Caco-2 (cell line): Measurements from ENCODE around the gene SAP130. TPM values are rescaled to one million over a fixed set of nuclear protein-coding genes. Genes with fewer than 3 reads are reported as not detected.

Source experiments
- BruUV-seq: library from RNA; stranded (reverse); fragments of 400-500 nt; replicated peaks from 2 replicates; lab custom pipeline; 2021; lab: Mats Ljungman, UMichigan
- CTCF ChIA-PET: fragments of 300-600 bp; sonication (Branson Sonifier 250); formaldehyde crosslinking; loops from one replicate; lab custom pipeline; 2022; ENCODE audit warnings: antibody characterized with exemption; lab: Charles Lee
- POLR2A ChIA-PET: fragments of 300-600 bp; sonication (Branson Sonifier 250); formaldehyde crosslinking; loops from one replicate; lab custom pipeline; 2022; ENCODE audit warnings: antibody characterized with exemption; lab: Charles Lee
- DNase-seq, 2 experiments: peaks; one replicate each; pipeline versions ENCODE4 v3.0.0 to v3.0.0-alpha.2; 2020 to 2022
- H3K27me3 ChIP-seq: replicated peaks from 2 replicates; pipeline ENCODE4 v1.6.0; 2011; ENCODE audit warnings: low read length; ENCODE audit not compliant: control insufficient read depth, insufficient read depth
- H3K36me3 ChIP-seq: 2 replicates; pipeline ENCODE4 v1.5.1; 2011; ENCODE audit warnings: low read length; ENCODE audit not compliant: control insufficient read depth, insufficient read depth
- H3K4me1 ChIP-seq: fragments of 250-450 bp; sonication (Bioruptor Pico); 2 replicates; pipeline ENCODE4 v1.5.1; 2020; ENCODE audit warnings: mild to moderate bottlenecking
- H3K4me3 ChIP-seq: 2 replicates; pipeline ENCODE4 v1.5.1; 2011; ENCODE audit warnings: low read depth, mild to moderate bottlenecking, control low read depth, low read length
- H3K9me3 ChIP-seq: fragments of 250-450 bp; sonication (Bioruptor Pico); 2 replicates; pipeline ENCODE4 v1.5.1; 2020; ENCODE audit warnings: mild to moderate bottlenecking, moderate library complexity
- H3K27ac Mint-ChIP-seq: one replicate; pipeline ENCODE4 v1.8.0; 2022; ENCODE audit warnings: mixed read lengths; ENCODE audit not compliant: unreplicated experiment
- H3K27me3 Mint-ChIP-seq: one replicate; pipeline ENCODE4 v1.8.0; 2022; ENCODE audit warnings: mixed read lengths; ENCODE audit not compliant: insufficient read depth, unreplicated experiment
- H3K36me3 Mint-ChIP-seq: one replicate; pipeline ENCODE4 v1.8.0; 2022; ENCODE audit warnings: mild to moderate bottlenecking, mixed read lengths; ENCODE audit not compliant: insufficient read depth, unreplicated experiment
- H3K4me1 Mint-ChIP-seq: one replicate; pipeline ENCODE4 v1.8.0; 2022; ENCODE audit warnings: low read depth, mixed read lengths; ENCODE audit not compliant: unreplicated experiment
- H3K4me3 Mint-ChIP-seq: one replicate; pipeline ENCODE4 v1.8.0; 2022; ENCODE audit warnings: mild to moderate bottlenecking, moderate library complexity, mixed read lengths; ENCODE audit not compliant: unreplicated experiment
- H3K9me3 Mint-ChIP-seq: one replicate; pipeline ENCODE4 v1.8.0; 2022; ENCODE audit warnings: mixed read lengths; ENCODE audit not compliant: unreplicated experiment
- CTCF ChIP-seq, 2 experiments: fragments of 200-600 bp in 1 of 2; IDR thresholded peaks; 1 replicate in 1 of 2; 2 replicates in 1 of 2; pipeline versions ENCODE4 v1.5.1 to v1.8.0; 2011 to 2022; ENCODE audit warnings: antibody characterized with exemption in 1 of 2, control low read depth in 1 of 2, inconsistent platforms in 1 of 2, low read depth in 1 of 2, low read length in 1 of 2, mild to moderate bottlenecking in 1 of 2, moderate library complexity in 1 of 2; ENCODE audit not compliant: insufficient read depth in 1 of 2, severe bottlenecking in 1 of 2, unreplicated experiment in 1 of 2
- intact Hi-C: fragments of 100-400 bp; cut with micrococcal nuclease; formaldehyde crosslinking; loops from one replicate; pipeline ENCODE4 v1.10.0; 2022; ENCODE audit not compliant: unreplicated experiment
- total RNA-seq: library from RNA; stranded (reverse); gene quantifications from 2 replicates; pipeline ENCODE4 v1.2.3, GENCODE V29; 2022

SAP130 gene
- total RNA-seq, 1 experiment from 2014 or later = 43.3 TPM

- BruUV-seq = no TSS peak
- H3K4me3 ChIP-seq = peak overlapping the region; percentile 97
- intact Hi-C loops = loop anchor here (1.0 kb wide), 1 partner anchor 63 kb away; the partner anchor contains the start of gene UGGT1
- Mint-ChIP-seq H3K4me3 (peak overlapping the region; percentile 75), H3K27ac (no peak overlapping the region), H3K36me3 (peaks cover 16% of the 10 kb centered on the region), H3K4me1 (peaks cover 8% of the 10 kb centered on the region), H3K9me3 (peaks cover 23% of the 10 kb centered on the region), H3K27me3 (no peaks in the 10 kb centered on the region)
- CTCF ChIA-PET = no interaction called here
- TF ChIP-seq CTCF (IDR thresholded peaks at IDR 0.05; ENCODE audit: insufficient read depth in 1 of 2, low read depth in 1 of 2, low read length in 1 of 2, severe bottlenecking in 1 of 2, unreplicated experiment in 1 of 2) = no peak
- POLR2A ChIA-PET = interaction anchor here (0.7 to 1.2 kb wide), 2 partner anchors 62 to 63 kb away, joined by 3 read pairs; partner anchors contain the start of gene UGGT1
- H3K36me3 ChIP-seq = no peaks in the 10 kb centered on the region; the same call in 1 of the 2 replicates
- H3K27me3 ChIP-seq = no peaks in the 10 kb centered on the region
- H3K9me3 ChIP-seq = peaks cover 21% of the 10 kb centered on the region
- no peak for DNase-seq
- H3K4me1 ChIP-seq = peaks cover 5% of the 10 kb centered on the region; the same call in 1 of the 2 replicates
These were observed 802 bp upstream of the SAP130 start for GRCh38 chr2:128028668-128029054.

- Histone ChIP-seq H3K36me3 (no peaks in the 10 kb centered on the region; the same call in 1 of the 2 replicates), H3K4me3 (peak overlapping the region; percentile 97), H3K9me3 (peaks cover 11% of the 10 kb centered on the region), H3K4me1 (peaks cover 5% of the 10 kb centered on the region; the same call in 1 of the 2 replicates), H3K27me3 (no peaks in the 10 kb centered on the region)
- peaks cover 8% of the 10 kb centered on the region for H3K4me1 Mint-ChIP-seq
- BruUV-seq = no TSS peak
- no peak for TF ChIP-seq CTCF (IDR thresholded peaks at IDR 0.05; ENCODE audit: insufficient read depth in 1 of 2, low read depth in 1 of 2, low read length in 1 of 2, severe bottlenecking in 1 of 2, unreplicated experiment in 1 of 2)
- H3K27me3 Mint-ChIP-seq = no peaks in the 10 kb centered on the region
- H3K4me3 Mint-ChIP-seq = peak overlapping the region; percentile 75
- H3K9me3 Mint-ChIP-seq = peaks cover 14% of the 10 kb centered on the region
- intact Hi-C loops = loop anchor here (2.0 kb wide), 1 partner anchor 169 kb away; the partner anchor contains the start of gene POLR2D
- peak; percentile 99 to 100 for DNase-seq
- peak overlapping the region; percentile 79 for H3K27ac Mint-ChIP-seq
- CTCF ChIA-PET = no interaction called here
- POLR2A ChIA-PET = no interaction called here
- H3K36me3 Mint-ChIP-seq = peaks cover 29% of the 10 kb centered on the region
These were observed 520 bp downstream of the SAP130 start for GRCh38 chr2:128027278-128027800.

GRCh38 chr2:128026448-128027277, 1.2 kb downstream of the SAP130 start:
- TF ChIP-seq CTCF (IDR thresholded peaks at IDR 0.05; ENCODE audit: insufficient read depth in 1 of 2, low read depth in 1 of 2, low read length in 1 of 2, severe bottlenecking in 1 of 2, unreplicated experiment in 1 of 2) = no peak
- TSS peak; percentile 35 for BruUV-seq
- peak overlapping the region; percentile 97 for H3K4me3 ChIP-seq
- ChIA-PET CTCF (no interaction called here), POLR2A (no interaction called here)
- Mint-ChIP-seq H3K27ac (peak overlapping the region; percentile 80), H3K4me1 (peaks cover 8% of the 10 kb centered on the region), H3K27me3 (no peaks in the 10 kb centered on the region), H3K9me3 (peaks cover 10% of the 10 kb centered on the region), H3K4me3 (peak overlapping the region; percentile 75), H3K36me3 (peaks cover 35% of the 10 kb centered on the region)
- H3K4me1 ChIP-seq = peaks cover 5% of the 10 kb centered on the region; the same call in 1 of the 2 replicates
- no peaks in the 10 kb centered on the region for H3K27me3 ChIP-seq
- DNase-seq = peak in 1 of 2 experiments; percentile 38
- H3K9me3 ChIP-seq = peaks cover 4% of the 10 kb centered on the region; the same call in 1 of the 2 replicates
- no peaks in the 10 kb centered on the region; the same call in 1 of the 2 replicates for H3K36me3 ChIP-seq
- intact Hi-C loops = loop anchor here (2.0 kb wide), 1 partner anchor 168 kb away; the partner anchor contains the start of gene POLR2D
